Measurements from ENCODE around the gene SPPL3.
"Not testable (repeated sequence)": the region's sequence is repeated elsewhere in the genome, so short reads cannot be mapped to it uniquely, and the experiment has no call there.

SPPL3 gene, protein sequence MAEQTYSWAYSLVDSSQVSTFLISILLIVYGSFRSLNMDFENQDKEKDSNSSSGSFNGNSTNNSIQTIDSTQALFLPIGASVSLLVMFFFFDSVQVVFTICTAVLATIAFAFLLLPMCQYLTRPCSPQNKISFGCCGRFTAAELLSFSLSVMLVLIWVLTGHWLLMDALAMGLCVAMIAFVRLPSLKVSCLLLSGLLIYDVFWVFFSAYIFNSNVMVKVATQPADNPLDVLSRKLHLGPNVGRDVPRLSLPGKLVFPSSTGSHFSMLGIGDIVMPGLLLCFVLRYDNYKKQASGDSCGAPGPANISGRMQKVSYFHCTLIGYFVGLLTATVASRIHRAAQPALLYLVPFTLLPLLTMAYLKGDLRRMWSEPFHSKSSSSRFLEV

GRCh38 chr12:120904197-120904773 lies at the start of gene SPPL3:
SPPL3 (minus strand) TSS chr12:120904358; CDS start chr12:120903867, 491 bp downstream.
- no peaks in the 10 kb centered on the region for H3K9me3 ChIP-seq (ENCODE audit: control insufficient read depth, low read length)
- peak; percentile 96 for DNase-seq (ENCODE audit: low read depth)
- H3K9ac ChIP-seq (ENCODE audit: low read length): peak within 1 kb of the TSS; percentile 81
- peak within 1 kb of the TSS; percentile 87 for H3K4me3 ChIP-seq (ENCODE audit: low read length)
- no peaks in the 10 kb centered on the region for H3K27me3 ChIP-seq (replicated peaks; ENCODE audit: control insufficient read depth, insufficient read depth, low read length)
- H3K36me3 ChIP-seq (ENCODE audit: control insufficient read depth, insufficient read depth, low read length, severe bottlenecking): no peaks in the 10 kb centered on the region
- peaks cover 25% of the 10 kb centered on the region for H3K4me1 ChIP-seq (ENCODE audit: control insufficient read depth, insufficient read depth, low read length)

DNA sequence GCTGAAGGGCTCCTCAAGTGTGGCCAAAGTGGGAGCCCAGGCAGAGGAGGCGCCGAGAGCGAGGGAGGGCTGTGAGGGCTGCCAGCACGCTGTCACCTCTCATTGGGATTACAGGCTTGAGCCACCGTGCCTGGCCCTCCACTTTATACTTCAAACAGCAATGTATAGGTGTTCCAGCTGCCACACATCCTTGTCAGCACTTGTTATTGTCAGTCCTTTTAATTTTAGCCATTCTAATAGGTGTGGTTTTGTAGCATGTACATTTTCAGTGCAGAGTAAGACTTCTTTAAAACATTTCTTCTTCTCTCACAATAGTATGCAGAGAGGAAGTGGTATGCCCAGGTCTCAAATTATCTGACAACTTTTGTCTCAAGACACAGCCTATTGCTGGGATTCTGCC lies 46.6 kb upstream of the SPPL3 start:
- Histone ChIP-seq H3K4me3 (ENCODE audit: low read length) (no peak overlapping the region), H3K27me3 (replicated peaks; ENCODE audit: control insufficient read depth, insufficient read depth, low read length) (peaks cover 5% of the 10 kb centered on the region), H3K9ac (ENCODE audit: low read length) (no peak overlapping the region), H3K9me3 (ENCODE audit: control insufficient read depth, low read length) (peaks cover 9% of the 10 kb centered on the region), H3K36me3 (ENCODE audit: control insufficient read depth, insufficient read depth, low read length, severe bottlenecking) (no peaks in the 10 kb centered on the region), H3K4me1 (ENCODE audit: control insufficient read depth, insufficient read depth, low read length) (no peaks in the 10 kb centered on the region)
- DNase-seq (ENCODE audit: low read depth): no peak

DNA sequence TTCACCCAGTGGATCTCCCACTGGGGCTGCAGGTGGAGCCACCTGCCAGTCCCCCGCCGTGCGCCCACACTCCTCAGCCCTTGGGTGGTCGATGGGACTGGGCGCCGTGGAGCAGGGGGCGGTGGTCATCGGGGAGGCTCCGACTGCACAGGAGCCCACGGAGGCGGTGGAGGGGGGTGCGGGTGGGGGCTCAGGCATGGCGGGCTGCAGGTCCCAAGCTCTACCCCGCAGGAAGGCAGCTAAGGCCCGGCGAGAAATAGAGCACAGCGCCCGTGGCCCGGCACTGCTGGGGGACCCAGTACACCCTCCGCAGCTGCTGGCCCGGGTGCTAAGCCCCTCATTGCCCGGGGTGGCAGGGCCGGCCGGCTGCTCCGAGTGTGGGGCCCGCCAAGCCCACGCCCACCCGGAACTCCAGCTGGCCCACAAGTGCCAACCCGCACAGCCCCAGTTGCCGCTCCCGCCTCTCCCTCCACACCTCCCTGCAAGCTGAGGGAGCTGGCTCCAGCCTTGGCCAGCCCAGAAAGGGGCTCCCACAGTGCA lies 46.2 kb upstream of the SPPL3 start:
- H3K4me3 ChIP-seq (ENCODE audit: low read length); H3K9me3 ChIP-seq (ENCODE audit: control insufficient read depth, low read length); H3K36me3 ChIP-seq (ENCODE audit: control insufficient read depth, insufficient read depth, low read length, severe bottlenecking); H3K4me1 ChIP-seq (ENCODE audit: control insufficient read depth, insufficient read depth, low read length); H3K9ac ChIP-seq (ENCODE audit: low read length); DNase-seq (ENCODE audit: low read depth); H3K27me3 ChIP-seq (replicated peaks; ENCODE audit: control insufficient read depth, insufficient read depth, low read length): not testable (repeated sequence)

- not testable (repeated sequence) for H3K9me3 ChIP-seq (ENCODE audit: control insufficient read depth, low read length); DNase-seq (ENCODE audit: low read depth); H3K36me3 ChIP-seq (ENCODE audit: control insufficient read depth, insufficient read depth, low read length, severe bottlenecking); H3K27me3 ChIP-seq (replicated peaks; ENCODE audit: control insufficient read depth, insufficient read depth, low read length); H3K4me3 ChIP-seq (ENCODE audit: low read length); H3K4me1 ChIP-seq (ENCODE audit: control insufficient read depth, insufficient read depth, low read length); H3K9ac ChIP-seq (ENCODE audit: low read length)
These were observed 41.4 kb upstream of the SPPL3 start for GRCh38 chr12:120945516-120945915.

DNA sequence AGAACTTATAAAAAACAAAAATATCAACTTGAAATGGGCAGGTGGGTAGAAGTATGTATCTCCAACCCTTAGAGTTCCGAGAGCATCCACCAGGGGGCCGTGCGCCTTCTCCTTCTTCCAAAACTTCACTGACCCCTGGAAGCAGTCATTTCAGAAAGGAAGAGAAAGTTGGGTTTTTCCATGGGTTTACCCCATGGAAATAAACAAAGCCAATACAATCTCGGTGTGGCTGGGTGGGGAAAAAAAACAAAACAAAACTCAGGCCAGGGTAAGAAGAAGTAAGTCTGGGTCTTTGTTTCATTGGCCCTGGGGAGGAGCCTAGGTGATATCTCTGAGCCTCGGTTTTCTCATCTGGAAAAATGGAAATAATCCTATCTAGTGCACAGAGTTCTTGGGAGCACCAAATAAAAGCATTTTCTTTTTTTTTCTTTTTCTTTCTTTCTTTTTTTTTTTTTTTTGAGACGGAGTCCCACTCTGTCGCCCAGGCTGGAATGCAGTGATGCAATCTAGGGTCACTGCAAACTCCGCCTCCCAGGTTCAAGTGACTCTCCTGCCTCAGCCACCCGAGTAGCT lies 40.6 kb upstream of the SPPL3 start:
- peaks cover 10% of the 10 kb centered on the region for H3K27me3 ChIP-seq (replicated peaks; ENCODE audit: control insufficient read depth, insufficient read depth, low read length)
- H3K9me3 ChIP-seq (ENCODE audit: control insufficient read depth, low read length): no peaks in the 10 kb centered on the region
- H3K4me1 ChIP-seq (ENCODE audit: control insufficient read depth, insufficient read depth, low read length): no peaks in the 10 kb centered on the region
- no peak overlapping the region for H3K9ac ChIP-seq (ENCODE audit: low read length)
- no peaks in the 10 kb centered on the region for H3K36me3 ChIP-seq (ENCODE audit: control insufficient read depth, insufficient read depth, low read length, severe bottlenecking)
- DNase-seq (ENCODE audit: low read depth): peak; percentile 61
- H3K4me3 ChIP-seq (ENCODE audit: low read length): no peak overlapping the region

DNA sequence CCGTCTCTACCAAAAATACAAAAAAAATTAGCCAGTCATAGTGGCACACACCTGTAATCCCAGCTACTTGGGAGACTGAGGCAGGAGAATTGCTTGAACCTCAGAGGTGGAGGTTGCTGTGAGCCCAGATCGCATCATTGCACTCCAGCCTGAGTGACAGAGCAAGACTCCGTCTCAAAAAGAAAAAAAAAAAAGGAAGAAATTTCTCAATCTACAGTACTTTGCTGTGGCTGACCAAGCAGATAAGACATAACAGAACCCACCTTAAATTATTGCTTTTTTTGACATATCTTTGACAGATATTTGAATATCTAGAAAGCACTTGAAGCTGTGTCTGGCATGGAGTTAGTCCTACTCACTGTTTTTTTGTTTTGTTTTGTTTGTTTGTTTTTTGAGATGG lies 39.3 kb upstream of the SPPL3 start:
- DNase-seq (ENCODE audit: low read depth): no peak
- H3K4me1 ChIP-seq (ENCODE audit: control insufficient read depth, insufficient read depth, low read length): no peaks in the 10 kb centered on the region
- no peaks in the 10 kb centered on the region for H3K36me3 ChIP-seq (ENCODE audit: control insufficient read depth, insufficient read depth, low read length, severe bottlenecking)
- H3K4me3 ChIP-seq (ENCODE audit: low read length): no peak overlapping the region
- peaks cover 15% of the 10 kb centered on the region for H3K27me3 ChIP-seq (replicated peaks; ENCODE audit: control insufficient read depth, insufficient read depth, low read length)
- H3K9me3 ChIP-seq (ENCODE audit: control insufficient read depth, low read length): no peaks in the 10 kb centered on the region
- H3K9ac ChIP-seq (ENCODE audit: low read length): no peak overlapping the region

- no peak for DNase-seq (ENCODE audit: low read depth)
- peaks cover 3% of the 10 kb centered on the region for H3K4me1 ChIP-seq (ENCODE audit: control insufficient read depth, insufficient read depth, low read length)
- H3K27me3 ChIP-seq (replicated peaks; ENCODE audit: control insufficient read depth, insufficient read depth, low read length): peaks cover 15% of the 10 kb centered on the region
- no peaks in the 10 kb centered on the region for H3K36me3 ChIP-seq (ENCODE audit: control insufficient read depth, insufficient read depth, low read length, severe bottlenecking)
- H3K9ac ChIP-seq (ENCODE audit: low read length): no peak overlapping the region
- no peaks in the 10 kb centered on the region for H3K9me3 ChIP-seq (ENCODE audit: control insufficient read depth, low read length)
- H3K4me3 ChIP-seq (ENCODE audit: low read length): no peak overlapping the region
These were observed 37.8 kb upstream of the SPPL3 start for GRCh38 chr12:120941846-120942405.

- peaks cover 3% of the 10 kb centered on the region for H3K4me1 ChIP-seq (ENCODE audit: control insufficient read depth, insufficient read depth, low read length)
- H3K9ac ChIP-seq (ENCODE audit: low read length): no peak overlapping the region
- no peaks in the 10 kb centered on the region for H3K9me3 ChIP-seq (ENCODE audit: control insufficient read depth, low read length)
- DNase-seq (ENCODE audit: low read depth): no peak
- peaks cover 15% of the 10 kb centered on the region for H3K27me3 ChIP-seq (replicated peaks; ENCODE audit: control insufficient read depth, insufficient read depth, low read length)
- no peaks in the 10 kb centered on the region for H3K36me3 ChIP-seq (ENCODE audit: control insufficient read depth, insufficient read depth, low read length, severe bottlenecking)
- H3K4me3 ChIP-seq (ENCODE audit: low read length): no peak overlapping the region
These were observed 37.3 kb upstream of the SPPL3 start for GRCh38 chr12:120941412-120941811.

GRCh38 chr12:120940799-120941198 lies 36.6 kb upstream of the SPPL3 start:
- DNase-seq (ENCODE audit: low read depth): peak; percentile 10
- H3K9ac ChIP-seq (ENCODE audit: low read length): no peak overlapping the region

DNA sequence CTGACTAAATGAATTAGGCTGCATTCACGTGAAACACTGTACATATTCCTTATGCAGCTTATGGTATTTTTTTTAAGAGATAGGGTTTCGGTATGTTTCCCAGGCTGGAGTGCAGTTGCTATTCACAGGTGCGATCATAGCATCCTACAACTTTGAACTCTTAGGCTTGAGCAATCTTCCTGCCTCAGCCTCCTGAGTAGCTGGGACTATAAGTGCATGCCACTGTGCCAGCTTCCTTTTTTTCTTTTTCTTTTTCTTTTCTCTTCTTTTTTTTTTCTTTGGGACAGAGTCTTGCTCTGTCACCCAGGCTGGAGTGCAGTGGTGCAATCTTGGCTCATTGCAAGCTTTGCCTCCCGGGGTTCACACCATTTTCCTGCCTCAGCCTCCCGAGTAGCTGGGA lies 35.8 kb upstream of the SPPL3 start:
- no peak overlapping the region for H3K4me3 ChIP-seq (ENCODE audit: low read length)
- no peak overlapping the region for H3K9ac ChIP-seq (ENCODE audit: low read length)
- H3K36me3 ChIP-seq (ENCODE audit: control insufficient read depth, insufficient read depth, low read length, severe bottlenecking): no peaks in the 10 kb centered on the region
- no peaks in the 10 kb centered on the region for H3K9me3 ChIP-seq (ENCODE audit: control insufficient read depth, low read length)
- peaks cover 3% of the 10 kb centered on the region for H3K4me1 ChIP-seq (ENCODE audit: control insufficient read depth, insufficient read depth, low read length)
- H3K27me3 ChIP-seq (replicated peaks; ENCODE audit: control insufficient read depth, insufficient read depth, low read length): peaks cover 15% of the 10 kb centered on the region
- DNase-seq (ENCODE audit: low read depth): no peak

More at GRCh38 chr12:120940799-120941198, 36.6 kb upstream of the SPPL3 start:
- Histone ChIP-seq H3K9me3 (ENCODE audit: control insufficient read depth, low read length) (no peaks in the 10 kb centered on the region), H3K36me3 (ENCODE audit: control insufficient read depth, insufficient read depth, low read length, severe bottlenecking) (no peaks in the 10 kb centered on the region), H3K4me3 (ENCODE audit: low read length) (no peak overlapping the region), H3K27me3 (replicated peaks; ENCODE audit: control insufficient read depth, insufficient read depth, low read length) (peaks cover 15% of the 10 kb centered on the region), H3K4me1 (ENCODE audit: control insufficient read depth, insufficient read depth, low read length) (peaks cover 3% of the 10 kb centered on the region)

DNA sequence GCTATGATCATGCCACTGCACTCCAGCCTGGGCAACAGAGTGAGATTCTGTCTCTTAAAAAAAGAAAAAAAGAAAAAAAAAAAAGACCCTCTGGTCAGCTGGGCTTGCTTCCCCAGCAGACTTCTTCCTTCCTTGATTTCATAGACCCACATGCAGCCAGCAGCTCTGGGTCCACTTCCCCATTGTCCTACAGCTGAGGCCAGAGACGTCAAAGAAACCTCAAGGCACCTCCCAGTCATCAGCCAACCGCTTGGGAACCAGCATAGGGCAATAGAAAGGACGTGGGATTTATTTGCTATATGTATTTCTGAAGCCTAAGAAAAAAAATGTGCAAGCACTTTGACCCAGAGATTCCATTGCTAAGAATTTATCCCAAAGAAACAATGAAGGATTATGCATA lies 35.4 kb upstream of the SPPL3 start:
- Histone ChIP-seq H3K36me3 (ENCODE audit: control insufficient read depth, insufficient read depth, low read length, severe bottlenecking) (no peaks in the 10 kb centered on the region), H3K9me3 (ENCODE audit: control insufficient read depth, low read length) (no peaks in the 10 kb centered on the region), H3K4me1 (ENCODE audit: control insufficient read depth, insufficient read depth, low read length) (peaks cover 3% of the 10 kb centered on the region), H3K4me3 (ENCODE audit: low read length) (no peak overlapping the region), H3K27me3 (replicated peaks; ENCODE audit: control insufficient read depth, insufficient read depth, low read length) (peaks cover 15% of the 10 kb centered on the region), H3K9ac (ENCODE audit: low read length) (no peak overlapping the region)
- DNase-seq (ENCODE audit: low read depth): no peak
